Measurements from ENCODE around the gene PDZD2.
"Not testable (repeated sequence)": the region's sequence is repeated elsewhere in the genome, so short reads cannot be mapped to it uniquely, and the experiment has no call there.

Gene PDZD2

DNA sequence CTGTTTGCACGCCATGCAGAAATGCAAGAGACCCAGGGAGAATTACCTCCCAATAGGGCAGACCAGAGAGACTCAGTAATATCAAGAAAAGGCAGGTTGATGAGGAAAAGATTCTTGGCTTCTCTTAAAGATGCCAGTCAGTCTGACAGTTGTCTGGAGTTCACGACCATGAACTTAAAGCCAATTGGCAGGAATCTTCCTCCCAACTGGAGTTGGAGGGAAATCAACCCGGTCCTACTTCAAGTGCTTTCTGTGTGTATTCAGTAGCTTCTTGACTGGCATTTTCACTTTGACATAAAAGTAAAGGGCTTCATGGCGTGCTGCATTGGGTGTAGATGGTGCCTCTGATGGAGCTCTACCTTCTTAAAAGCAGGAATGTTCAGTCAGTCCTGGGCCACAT is 390.9 kb downstream of the PDZD2 start:
- no peak overlapping the region for H3K4me3 ChIP-seq (ENCODE audit: low read depth, low read length)
- TF ChIP-seq, protein P1, sequence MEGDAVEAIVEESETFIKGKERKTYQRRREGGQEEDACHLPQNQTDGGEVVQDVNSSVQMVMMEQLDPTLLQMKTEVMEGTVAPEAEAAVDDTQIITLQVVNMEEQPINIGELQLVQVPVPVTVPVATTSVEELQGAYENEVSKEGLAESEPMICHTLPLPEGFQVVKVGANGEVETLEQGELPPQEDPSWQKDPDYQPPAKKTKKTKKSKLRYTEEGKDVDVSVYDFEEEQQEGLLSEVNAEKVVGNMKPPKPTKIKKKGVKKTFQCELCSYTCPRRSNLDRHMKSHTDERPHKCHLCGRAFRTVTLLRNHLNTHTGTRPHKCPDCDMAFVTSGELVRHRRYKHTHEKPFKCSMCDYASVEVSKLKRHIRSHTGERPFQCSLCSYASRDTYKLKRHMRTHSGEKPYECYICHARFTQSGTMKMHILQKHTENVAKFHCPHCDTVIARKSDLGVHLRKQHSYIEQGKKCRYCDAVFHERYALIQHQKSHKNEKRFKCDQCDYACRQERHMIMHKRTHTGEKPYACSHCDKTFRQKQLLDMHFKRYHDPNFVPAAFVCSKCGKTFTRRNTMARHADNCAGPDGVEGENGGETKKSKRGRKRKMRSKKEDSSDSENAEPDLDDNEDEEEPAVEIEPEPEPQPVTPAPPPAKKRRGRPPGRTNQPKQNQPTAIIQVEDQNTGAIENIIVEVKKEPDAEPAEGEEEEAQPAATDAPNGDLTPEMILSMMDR (IDR thresholded peaks at IDR 0.05; ENCODE audit: low read depth, low read length), result no peak

DNA sequence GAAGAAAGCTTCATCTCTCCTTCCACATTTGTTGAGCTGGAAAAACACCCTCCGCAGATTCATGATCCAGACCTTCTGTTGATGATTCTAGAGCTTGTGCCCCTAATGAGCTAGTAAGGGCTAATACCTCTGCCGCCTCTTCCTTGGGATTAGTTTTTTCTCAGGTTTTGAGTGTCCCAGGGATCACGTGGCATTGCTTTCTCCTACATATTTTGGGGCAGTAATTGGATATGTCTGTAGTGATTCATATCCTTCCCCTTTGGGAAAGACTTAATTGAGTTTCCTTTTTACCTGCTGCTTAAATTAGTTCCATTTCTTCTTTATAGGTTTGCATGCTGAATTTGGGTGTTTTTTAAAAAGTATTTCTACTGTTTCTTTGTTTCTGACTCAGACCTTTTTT is 391.3 kb downstream of the PDZD2 start:
- TF ChIP-seq, protein P1 (IDR thresholded peaks at IDR 0.05; ENCODE audit: low read depth, low read length), result no peak
- H3K4me3 ChIP-seq (ENCODE audit: low read depth, low read length), result no peak overlapping the region

DNA sequence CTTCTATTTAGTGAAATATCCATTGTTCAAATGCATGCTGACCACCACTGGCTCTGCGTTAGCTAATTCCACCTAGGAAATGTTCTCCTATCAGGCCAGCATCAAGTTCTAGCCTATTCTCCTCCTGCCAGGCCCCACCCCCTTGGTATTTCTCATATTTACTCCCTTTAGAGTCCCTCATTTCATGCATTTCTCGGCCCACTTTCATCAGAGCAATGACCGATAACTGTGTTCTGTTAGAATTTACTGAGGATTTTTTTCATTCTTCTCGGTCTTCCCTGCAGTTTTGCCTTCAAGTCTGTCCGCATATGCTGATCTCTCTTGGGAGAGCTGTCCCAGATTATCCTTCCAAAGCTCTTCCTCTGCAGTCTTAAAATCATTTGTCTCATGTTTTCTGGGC is 391.8 kb downstream of the PDZD2 start:
- TF ChIP-seq, protein P1 (IDR thresholded peaks at IDR 0.05; ENCODE audit: low read depth, low read length), result no peak
- no peak overlapping the region for H3K4me3 ChIP-seq (ENCODE audit: low read depth, low read length)

DNA sequence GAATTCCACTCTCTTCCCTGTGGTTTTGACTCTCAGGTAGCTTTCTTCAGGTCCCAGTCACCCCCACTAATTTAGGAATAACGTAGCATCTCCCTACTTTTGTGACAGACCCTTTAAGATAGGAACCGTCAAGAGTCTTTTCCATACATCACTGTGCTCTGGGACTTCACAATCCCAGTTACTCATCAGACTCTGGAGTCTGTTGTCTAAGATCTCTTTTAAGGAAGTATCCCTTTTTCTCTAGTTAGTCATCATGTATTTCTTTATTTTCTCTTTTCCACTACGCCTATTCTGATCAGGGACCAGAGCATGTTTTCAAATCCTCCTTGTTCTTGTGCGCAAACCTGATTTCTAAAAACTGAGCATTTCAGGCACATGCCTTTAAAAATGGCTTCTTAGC is 392.2 kb downstream of the PDZD2 start:
- H3K4me3 ChIP-seq (ENCODE audit: low read depth, low read length), result no peak overlapping the region

DNA sequence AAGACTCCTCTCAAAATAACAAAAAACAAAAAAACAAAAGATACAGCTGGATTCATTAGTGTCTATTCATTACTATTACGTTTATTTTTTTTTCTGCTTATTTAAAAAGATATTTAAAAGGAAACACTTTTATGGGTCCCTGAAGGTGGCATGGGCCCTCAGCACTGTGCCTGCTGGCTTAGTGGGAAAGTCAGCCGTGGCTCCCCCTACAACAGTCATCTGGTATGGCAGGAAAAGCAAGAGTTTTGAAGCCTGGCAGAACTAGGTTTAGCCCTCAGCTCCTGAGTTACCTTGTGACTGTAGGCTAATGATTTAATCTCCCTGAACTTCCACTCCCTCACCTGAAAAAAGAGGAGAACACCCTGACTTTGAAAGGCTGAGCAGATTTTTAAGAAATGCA is 399.6 kb downstream of the PDZD2 start:
- TF ChIP-seq, protein P1 (IDR thresholded peaks at IDR 0.05; ENCODE audit: low read depth, low read length), result no peak
- no peak overlapping the region for H3K4me3 ChIP-seq (ENCODE audit: low read depth, low read length)

More for the DNA sequence above, 392.2 kb downstream of the PDZD2 start:
- TF ChIP-seq, protein P1 (IDR thresholded peaks at IDR 0.05; ENCODE audit: low read depth, low read length), result no peak

DNA sequence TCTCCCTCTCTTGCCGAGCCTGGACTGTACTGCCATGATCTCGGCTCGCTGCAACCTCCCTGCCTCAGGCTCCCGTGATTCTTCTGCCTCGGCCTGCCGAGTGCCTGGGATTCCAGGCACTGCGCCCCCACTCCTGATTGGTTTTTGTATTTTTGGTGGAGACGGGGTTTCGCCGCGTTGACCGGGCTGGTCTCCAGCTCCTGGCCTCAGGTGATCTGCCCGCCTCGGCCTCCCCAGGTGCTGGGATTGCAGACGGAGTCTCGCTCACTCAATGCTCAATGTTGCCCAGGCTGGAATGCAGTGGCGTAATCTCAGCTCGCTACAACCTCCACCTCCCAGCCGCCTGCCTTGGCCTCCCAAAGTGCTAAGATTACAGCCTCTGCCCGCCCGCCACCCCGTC is 400.2 kb downstream of the PDZD2 start:
- H3K4me3 ChIP-seq (ENCODE audit: low read depth, low read length), result not testable (repeated sequence)

DNA sequence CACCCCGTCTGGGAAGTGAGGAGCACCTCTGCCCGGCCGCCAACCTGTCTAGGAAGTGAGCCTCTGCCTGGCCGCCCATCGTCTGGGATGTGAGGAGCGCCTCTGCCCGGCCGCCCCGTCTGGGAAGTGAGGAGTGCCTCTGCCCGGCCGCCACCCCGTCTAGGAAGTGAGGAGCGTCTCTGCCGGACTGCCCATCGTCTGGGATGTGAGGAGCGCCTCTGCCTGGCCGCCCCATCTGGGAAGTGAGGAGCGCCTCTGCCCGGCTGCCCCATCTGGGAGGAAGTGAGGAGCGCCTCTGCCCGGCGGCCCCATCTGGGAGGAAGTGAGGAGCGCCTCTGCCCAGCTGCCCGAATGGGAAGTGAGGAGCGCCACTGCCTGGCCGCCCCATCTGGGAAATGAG is 400.7 kb downstream of the PDZD2 start:
- H3K4me3 ChIP-seq (ENCODE audit: low read depth, low read length), result not testable (repeated sequence)

DNA sequence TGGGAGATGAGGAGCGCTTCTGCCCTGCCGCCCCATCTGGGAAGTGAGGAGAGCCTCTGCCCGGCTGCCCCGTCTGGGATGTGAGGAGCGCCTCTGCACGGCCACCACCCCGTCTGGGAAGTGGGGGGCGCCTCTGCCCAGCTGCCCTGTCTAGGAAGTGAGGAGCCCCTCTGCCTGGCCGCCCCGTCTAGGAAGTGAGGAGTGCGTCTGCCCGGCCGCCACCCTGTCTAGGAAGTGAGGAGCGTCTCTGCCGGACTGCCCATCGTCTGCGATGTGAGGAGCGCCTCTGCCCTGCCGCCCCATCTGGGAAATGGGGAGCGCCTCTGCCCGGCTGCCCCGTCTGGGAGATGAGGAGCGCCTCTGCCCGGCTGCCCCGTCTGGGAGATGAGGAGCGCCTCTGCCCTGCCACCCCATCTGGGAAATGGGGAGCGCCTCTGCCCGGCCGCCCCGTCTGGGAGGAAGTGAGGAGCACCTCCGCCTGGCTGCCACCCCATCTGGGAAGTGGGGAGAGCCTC is 401.3 kb downstream of the PDZD2 start:
- H3K4me3 ChIP-seq (ENCODE audit: low read depth, low read length), result not testable (repeated sequence)

DNA sequence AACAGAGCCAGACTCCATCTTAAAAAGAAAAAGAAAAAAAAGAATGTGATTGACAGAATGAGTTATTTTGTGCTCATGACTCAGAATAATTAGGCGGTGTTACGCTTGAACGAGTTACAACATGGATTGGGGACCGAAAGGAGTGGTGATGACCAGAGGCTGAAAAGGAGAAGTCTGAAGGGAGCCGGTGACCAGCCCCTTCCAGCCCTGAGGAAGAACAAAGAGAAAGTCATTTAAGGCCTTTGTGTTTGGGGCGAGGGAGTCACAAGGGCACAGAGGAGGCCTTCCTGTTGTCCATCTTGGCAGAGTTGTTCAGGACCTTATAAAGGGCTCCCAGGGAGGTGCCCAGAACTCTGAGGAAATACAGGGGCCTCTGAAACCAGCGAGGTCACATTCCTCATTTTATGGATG is 403.6 kb downstream of the PDZD2 start:
- TF ChIP-seq, protein P1 (IDR thresholded peaks at IDR 0.05; ENCODE audit: low read depth, low read length), result no peak

More for the DNA sequence above, 403.6 kb downstream of the PDZD2 start:
- H3K4me3 ChIP-seq (ENCODE audit: low read depth, low read length), result no peak overlapping the region

All from WI38 (cell line).